Measurements from ENCODE around the gene CRYGD. TPM values are rescaled to one million over a fixed set of nuclear protein-coding genes. Genes with fewer than 3 reads are reported as not detected.

Gene CRYGD
- total RNA-seq, 1 experiment from 2014 or later = not detected

DNA sequence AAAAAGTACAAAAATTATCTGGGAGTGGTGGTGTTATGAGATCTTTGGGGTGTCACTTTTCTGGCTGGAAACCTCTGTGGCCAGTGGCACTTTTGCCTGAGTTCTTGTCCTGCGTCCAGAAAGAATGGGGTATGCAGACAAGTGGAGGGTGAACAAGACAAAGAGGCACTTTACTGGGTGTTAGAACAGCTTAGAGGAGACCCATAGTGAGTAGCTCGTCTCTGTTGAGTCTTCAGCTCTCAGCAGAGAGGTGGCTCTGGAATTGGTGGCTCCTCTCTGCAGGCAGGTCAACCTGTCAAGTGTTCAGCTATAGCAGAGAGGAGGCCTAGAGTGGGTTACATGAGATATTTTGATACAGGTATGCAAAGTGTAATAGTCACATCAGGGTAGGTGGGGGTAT is 26.1 kb downstream of the CRYGD start:
- in situ Hi-C loops (cut with HindIII; ENCODE audit: low pct_unique_long_range_greater_than_20kb, low sequenced_read_pairs) = no loop called here
- DNase-seq (ENCODE audit: low read depth, low spot score) = no peak

DNA sequence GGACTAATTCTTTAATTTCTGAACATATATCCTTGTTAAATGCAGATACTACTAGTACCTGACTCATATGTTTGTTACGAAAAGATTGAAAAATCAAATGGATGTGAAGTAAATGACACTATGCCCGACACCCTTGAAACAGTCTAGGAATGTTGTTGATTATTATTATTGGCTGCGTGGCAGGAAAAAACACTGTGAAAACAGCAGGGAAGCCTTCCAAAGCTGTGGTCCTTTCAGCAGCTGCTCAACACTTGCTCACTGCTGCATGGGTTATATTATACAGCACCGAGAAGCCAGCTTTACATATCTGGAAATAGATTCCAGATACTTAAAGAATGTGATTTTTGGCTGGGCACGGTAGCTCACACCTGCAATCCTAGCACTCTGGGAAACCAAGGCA is 26.5 kb downstream of the CRYGD start:
- in situ Hi-C loops (cut with HindIII; ENCODE audit: low pct_unique_long_range_greater_than_20kb, low sequenced_read_pairs) = no loop called here
- DNase-seq (ENCODE audit: low read depth, low spot score) = no peak

DNA sequence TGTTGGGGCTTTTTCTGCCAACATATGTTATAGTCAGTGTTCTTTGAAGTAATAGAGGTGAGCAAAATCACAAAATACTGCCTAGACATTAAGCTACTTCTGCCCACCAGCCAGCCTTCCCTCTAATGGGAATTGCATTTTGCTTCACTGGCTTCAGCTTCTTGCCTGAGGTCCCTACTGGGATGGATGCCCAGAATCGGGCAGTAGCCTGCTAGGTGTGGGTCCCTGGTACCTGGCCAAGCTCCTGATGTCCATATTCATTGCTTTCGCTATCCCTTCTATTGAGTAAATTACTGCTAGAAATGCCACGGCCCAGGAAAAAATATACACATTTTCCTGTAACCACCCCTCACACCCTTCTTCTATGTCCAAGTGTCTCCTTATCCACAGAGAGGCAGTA is 27.0 kb downstream of the CRYGD start:
- no peak for DNase-seq (ENCODE audit: low read depth, low spot score)
- in situ Hi-C loops (cut with HindIII; ENCODE audit: low pct_unique_long_range_greater_than_20kb, low sequenced_read_pairs) = no loop called here

DNA sequence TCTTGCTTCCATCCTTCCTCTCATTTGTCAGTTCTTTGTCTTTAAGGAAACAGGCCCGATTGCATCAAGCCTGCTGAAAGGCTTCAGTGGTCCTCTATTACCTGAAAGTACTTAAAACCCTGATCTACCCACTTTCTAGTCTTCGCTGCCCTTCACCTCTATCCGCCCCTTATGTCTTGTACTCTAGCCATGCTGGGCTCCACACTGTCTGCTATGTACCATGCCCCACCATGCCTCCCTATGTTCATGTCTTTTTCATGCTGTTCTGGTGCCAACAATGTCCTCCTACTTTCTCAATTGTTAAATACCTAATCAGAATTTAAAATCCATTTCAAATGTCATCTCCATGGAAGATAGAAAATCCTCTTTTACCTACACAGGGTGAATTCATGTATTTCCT is 28.2 kb downstream of the CRYGD start:
- DNase-seq (ENCODE audit: low read depth, low spot score) = no peak

DNA sequence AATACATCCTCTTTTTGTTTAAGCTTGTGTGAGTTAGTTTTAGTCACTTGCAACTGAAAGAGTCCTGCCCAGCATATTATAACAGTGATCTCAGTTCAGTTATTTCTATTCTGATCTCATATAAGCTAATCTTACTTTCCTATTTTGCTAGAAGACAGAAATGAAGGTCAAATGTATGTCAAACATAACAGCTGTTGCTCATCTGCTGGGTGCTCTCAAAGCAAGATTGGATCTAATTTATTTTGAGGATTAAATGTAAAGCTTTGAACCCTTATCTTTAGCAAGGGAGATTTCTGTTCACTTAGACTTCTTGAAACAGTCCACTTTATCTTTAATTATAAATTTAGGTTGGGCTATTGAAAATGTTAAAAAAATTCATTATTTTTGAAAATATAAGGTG is 31.2 kb downstream of the CRYGD start:
- no peak for DNase-seq (ENCODE audit: low read depth, low spot score)
- in situ Hi-C loops (cut with HindIII; ENCODE audit: low pct_unique_long_range_greater_than_20kb, low sequenced_read_pairs) = no loop called here

More for the DNA sequence above, 28.2 kb downstream of the CRYGD start:
- in situ Hi-C loops (cut with HindIII; ENCODE audit: low pct_unique_long_range_greater_than_20kb, low sequenced_read_pairs) = no loop called here

DNA sequence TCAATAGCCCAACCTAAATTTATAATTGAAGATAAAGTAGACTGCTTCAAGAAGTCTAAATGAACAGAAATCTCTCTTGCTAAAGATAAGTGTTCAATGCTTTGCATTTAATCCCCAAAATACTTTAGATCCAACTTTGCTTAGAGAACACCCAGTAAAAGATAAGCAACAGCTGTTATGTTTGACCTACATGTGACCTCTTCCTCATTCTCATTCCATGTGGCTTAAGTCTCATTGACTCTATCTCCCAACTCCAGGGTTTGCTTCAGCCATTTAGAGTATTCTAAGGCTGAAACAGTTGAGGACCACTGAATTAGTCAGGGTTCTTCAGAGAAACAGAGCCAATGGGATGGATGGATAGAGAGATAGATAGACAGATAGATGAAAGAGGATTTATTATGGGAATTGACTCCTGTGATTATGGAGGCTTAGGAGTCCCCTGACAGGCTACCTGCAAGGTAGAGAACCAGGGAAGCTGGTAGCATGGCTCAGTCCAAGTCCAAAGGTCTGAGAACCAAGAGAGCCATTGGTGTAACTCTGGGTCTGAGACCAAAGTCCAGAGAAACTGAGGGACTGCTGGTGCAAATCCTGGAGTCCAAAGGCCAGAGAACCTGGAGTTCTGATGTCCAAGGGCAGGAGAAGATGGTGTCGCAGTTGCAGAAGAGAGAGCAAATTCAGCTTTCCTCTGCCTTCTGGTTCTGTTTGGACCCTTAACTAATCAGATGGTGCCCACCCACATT is 32.1 kb downstream of the CRYGD start:
- no peak for DNase-seq (ENCODE audit: low read depth, low spot score)
- in situ Hi-C loops (cut with HindIII; ENCODE audit: low pct_unique_long_range_greater_than_20kb, low sequenced_read_pairs) = no loop called here

DNA sequence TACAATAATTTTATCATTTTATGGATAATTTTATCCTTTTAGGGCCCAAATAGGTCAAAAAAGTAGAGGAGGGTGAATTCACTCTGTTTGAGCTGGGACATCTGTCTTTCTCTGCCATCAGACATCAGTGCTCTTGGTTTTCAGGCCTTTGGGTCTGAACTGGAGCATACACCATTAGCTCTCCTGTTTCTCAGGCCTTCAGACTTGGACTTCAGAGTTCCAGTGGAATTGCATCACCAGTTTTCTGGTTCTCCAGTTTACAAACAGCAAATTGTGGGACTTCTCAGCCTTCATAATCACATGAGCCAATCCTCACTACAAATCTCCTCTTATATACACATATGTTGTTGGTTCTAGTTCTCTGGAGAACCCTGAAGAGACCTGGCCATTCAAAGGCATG is 33.9 kb downstream of the CRYGD start:
- in situ Hi-C loops (cut with HindIII; ENCODE audit: low pct_unique_long_range_greater_than_20kb, low sequenced_read_pairs) = no loop called here
- DNase-seq (ENCODE audit: low read depth, low spot score) = no peak

DNA sequence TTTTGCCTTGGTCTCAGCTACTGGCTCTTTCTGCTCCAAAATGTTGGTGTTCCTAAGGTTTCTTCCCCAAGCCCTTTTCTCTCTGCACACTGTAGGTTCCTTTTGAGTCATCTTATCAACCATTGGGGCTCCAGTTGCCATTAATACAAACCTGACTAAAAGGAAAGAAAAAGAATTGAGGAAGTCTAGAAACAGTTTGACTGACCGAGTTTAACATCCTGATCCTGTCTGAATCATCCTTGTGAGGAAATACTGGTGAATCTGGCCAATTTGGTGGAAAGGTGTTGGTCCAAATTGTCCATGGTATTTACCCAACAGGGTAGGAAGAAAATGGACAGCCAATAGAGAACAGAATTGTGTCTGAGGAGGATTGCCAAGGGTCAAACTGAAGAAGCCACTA is 38.3 kb downstream of the CRYGD start:
- in situ Hi-C loops (cut with HindIII; ENCODE audit: low pct_unique_long_range_greater_than_20kb, low sequenced_read_pairs) = no loop called here
- DNase-seq (ENCODE audit: low read depth, low spot score) = no peak

DNA sequence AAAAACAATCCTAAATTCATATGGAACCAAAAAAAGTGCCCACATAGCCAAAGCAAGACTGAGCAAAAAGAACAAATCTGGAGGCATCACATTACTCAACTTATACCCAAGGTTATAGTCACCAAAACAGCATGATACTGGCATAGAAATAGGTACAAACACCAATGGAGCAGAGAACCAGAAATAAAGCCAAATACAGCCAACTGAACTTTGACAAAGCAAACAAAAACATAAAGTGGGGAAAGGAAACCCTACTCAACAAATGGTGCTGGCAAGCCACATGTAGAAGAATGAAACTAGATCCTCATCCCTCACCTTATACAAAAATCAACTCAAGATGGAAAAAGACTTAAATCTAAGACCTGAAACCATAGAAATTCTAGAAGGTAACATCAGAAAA is 40.5 kb downstream of the CRYGD start:
- in situ Hi-C loops (cut with HindIII; ENCODE audit: low pct_unique_long_range_greater_than_20kb, low sequenced_read_pairs) = no loop called here
- no peak for DNase-seq (ENCODE audit: low read depth, low spot score)

DNA sequence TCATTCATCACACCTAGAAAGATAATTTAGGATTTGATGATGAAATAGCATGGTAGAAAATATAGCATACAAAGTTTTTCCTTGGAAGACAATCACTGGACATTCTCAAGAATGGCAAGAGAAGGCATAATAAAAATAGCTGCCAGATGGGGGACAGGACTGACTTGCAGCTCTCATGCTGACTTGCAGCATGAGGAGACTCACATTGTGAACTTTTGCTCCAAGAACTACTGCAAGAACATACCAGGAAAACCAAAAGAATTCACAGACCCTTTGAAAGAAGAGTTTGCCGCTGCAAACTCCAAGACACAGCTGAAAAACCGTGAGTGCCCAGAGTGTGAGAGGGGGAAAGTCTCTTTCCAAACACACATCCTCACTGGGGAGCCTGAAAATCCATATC is 47.0 kb downstream of the CRYGD start:
- in situ Hi-C loops (cut with HindIII; ENCODE audit: low pct_unique_long_range_greater_than_20kb, low sequenced_read_pairs) = no loop called here
- DNase-seq (ENCODE audit: low read depth, low spot score) = no peak

DNA sequence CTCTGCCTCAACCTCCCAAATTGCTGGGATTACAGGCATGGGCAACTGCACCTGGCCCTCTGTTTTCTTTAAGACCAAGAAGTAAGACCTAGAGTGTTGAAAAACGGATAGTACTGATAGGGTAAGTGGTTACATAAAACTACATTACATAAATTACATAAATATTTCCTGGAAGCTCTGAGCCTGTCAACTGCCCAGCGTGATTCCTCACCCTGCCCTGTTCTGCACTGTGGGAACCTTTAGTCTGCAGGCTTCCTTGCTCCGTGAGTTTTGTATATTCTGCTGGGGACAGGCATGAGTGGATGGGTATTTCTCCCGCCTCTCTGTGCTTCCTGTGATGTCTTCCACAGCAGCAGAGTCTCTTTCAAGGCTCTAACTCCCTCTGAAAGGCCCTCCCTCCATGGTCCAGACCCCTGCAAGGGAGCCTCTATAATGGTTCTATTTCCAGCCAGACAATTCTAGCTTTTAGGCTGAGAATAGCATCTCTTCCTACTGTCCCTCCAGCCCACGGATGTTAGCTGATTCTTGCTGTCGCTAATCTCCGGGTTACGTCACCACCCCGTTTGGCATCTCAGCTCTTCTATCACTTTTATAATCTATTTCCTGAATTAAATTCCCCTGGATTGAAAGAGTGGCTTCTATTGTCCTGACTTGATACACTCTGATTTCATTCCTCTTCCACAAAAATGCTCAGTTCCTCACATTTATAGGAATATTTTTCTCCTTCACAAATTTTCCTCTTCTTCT is 49.5 kb downstream of the CRYGD start:
- in situ Hi-C loops (cut with HindIII; ENCODE audit: low pct_unique_long_range_greater_than_20kb, low sequenced_read_pairs) = no loop called here
- DNase-seq (ENCODE audit: low read depth, low spot score) = no peak

DNA sequence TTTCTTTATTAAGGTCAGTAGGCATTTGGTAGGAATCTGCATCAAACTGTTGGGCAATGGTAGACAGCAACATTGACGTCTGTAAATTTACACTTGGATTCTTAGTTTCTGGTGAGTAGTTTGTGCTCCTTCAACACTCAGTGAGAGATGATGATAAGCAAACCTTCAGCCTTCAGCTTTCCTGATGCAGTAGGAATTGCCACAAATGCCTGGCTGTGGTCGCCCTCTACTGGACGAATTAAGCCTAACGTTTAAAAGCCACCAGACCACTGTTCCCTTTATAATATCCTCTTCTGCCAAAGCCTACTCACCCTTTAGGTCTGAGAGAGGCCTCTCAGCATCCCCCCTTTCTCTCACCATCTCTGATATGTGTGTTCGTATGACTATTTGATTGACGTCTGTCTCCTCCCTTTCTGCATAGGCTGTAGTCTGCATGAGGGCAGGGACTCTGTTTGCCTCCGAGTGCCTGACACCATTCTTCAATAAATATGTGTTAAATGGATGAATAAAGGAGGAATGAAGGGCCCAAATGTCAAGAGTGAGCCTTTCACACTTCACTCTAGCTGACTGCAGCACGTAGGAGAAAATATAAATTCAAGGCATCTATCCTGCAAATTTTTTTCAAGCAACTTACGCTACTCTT is 52.0 kb downstream of the CRYGD start:
- in situ Hi-C loops (cut with HindIII; ENCODE audit: low pct_unique_long_range_greater_than_20kb, low sequenced_read_pairs) = no loop called here
- DNase-seq (ENCODE audit: low read depth, low spot score) = peak; percentile 73

Other genes starting within 250 kb of the CRYGD start
- gene PLEKHM3, start 99.0 kb downstream of the CRYGD start, total RNA-seq (2014; rRNA removed; shearing (Covaris generic)) = 3.2 and 4.4 TPM in 2 replicates
- not detected in 2 replicates for gene CRYGC, start 5.3 kb upstream of the CRYGD start, total RNA-seq (2014; rRNA removed; shearing (Covaris generic))
- gene CRYGB, start 21.6 kb upstream of the CRYGD start, total RNA-seq (2014; rRNA removed; shearing (Covaris generic)) = not detected in 2 replicates
- not detected in 2 replicates for gene CRYGA, start 39.1 kb upstream of the CRYGD start, total RNA-seq (2014; rRNA removed; shearing (Covaris generic))
- 0.32 and 0.45 TPM in 2 replicates for gene C2orf80, start 65.5 kb upstream of the CRYGD start, total RNA-seq (2014; rRNA removed; shearing (Covaris generic))
- 432 and 474 TPM in 2 replicates for gene IDH1, start 130.5 kb upstream of the CRYGD start, total RNA-seq (2014; rRNA removed; shearing (Covaris generic))
- 50.9 and 52.0 TPM in 2 replicates for gene PIKFYVE, start 141.7 kb upstream of the CRYGD start, total RNA-seq (2014; rRNA removed; shearing (Covaris generic))

Data from SK-MEL-5 (cell line).